Testis (tissue), 2 donors: ENCODE data around the gene WDFY2.

Experiments used
- CTCF ChIP-seq, 3 experiments: fragments of 450-650 bp in 2 of 3; fragments of 200-600 bp in 1 of 3; sonication (generic) in 1 of 3; IDR thresholded peaks; one replicate each; pipeline ENCODE4 v1.5.1; 2016 to 2019; ENCODE audit warnings: antibody characterized with exemption in 3 of 3, mild to moderate bottlenecking in 2 of 3, moderate library complexity in 1 of 3
- POLR2A ChIP-seq: fragments of 450-650 bp; IDR thresholded peaks from one replicate; pipeline ENCODE4 v1.6.1; 2017; ENCODE audit warnings: antibody characterized with exemption, mild to moderate bottlenecking, moderate library complexity

- TF ChIP-seq CTCF (IDR thresholded peaks at IDR 0.05) (no peak), POLR2A (no peak)
These were observed 144.0 kb downstream of the WDFY2 start for GRCh38 chr13:51728275-51728673.
